Spleen (tissue), 11 donors: ENCODE measurements around the gene NRROS. TPM values are rescaled to one million over a fixed set of nuclear protein-coding genes. Genes with fewer than 3 reads are reported as not detected.

Experiments used
- DNase-seq: peaks from one replicate; pipeline ENCODE4 v3.0.0-alpha.2; 2020
- H3K27ac ChIP-seq, 8 donors: fragments of 200-600 bp; sonication (generic) in 7 of 8; 1 replicate in 4 of 8; 2 replicates in 4 of 8; pipeline versions ENCODE4 v1.5.0 to v1.8.0; 2016 to 2021; ENCODE audit warnings: inconsistent platforms in 4 of 8, mild to moderate bottlenecking in 4 of 8, moderate library complexity in 1 of 8
- H3K27me3 ChIP-seq, 7 donors: fragments of 200-600 bp; sonication (generic) in 6 of 7; replicated peaks in 1 of 7; 1 replicate in 4 of 7; 2 replicates in 3 of 7; pipeline versions ENCODE4 v1.5.0 to v1.8.0; 2016 to 2021; ENCODE audit warnings: inconsistent platforms in 3 of 7, mild to moderate bottlenecking in 1 of 7
- H3K36me3 ChIP-seq, 6 donors: fragments of 200-600 bp; sonication (generic) in 5 of 6; 1 replicate in 4 of 6; 2 replicates in 2 of 6; pipeline versions ENCODE4 v1.5.0 to v1.8.0; 2016 to 2021; ENCODE audit warnings: inconsistent platforms in 2 of 6
- H3K4me1 ChIP-seq, 6 donors: fragments of 200-600 bp; sonication (generic) in 5 of 6; 1 replicate in 3 of 6; 2 replicates in 3 of 6; pipeline versions ENCODE4 v1.5.0 to v1.8.0; 2016 to 2021; ENCODE audit warnings: inconsistent platforms in 3 of 6
- H3K4me3 ChIP-seq, 8 donors: fragments of 200-600 bp; sonication (generic) in 7 of 8; 1 replicate in 4 of 8; 2 replicates in 4 of 8; pipeline versions ENCODE4 v1.5.0 to v1.8.0; 2016 to 2021; ENCODE audit warnings: inconsistent platforms in 4 of 8, mild to moderate bottlenecking in 4 of 8, moderate library complexity in 2 of 8
- H3K9me3 ChIP-seq, 8 donors: fragments of 200-600 bp; sonication (generic) in 7 of 8; 1 replicate in 4 of 8; 2 replicates in 4 of 8; pipeline versions ENCODE4 v1.5.0 to v1.8.0; 2016 to 2021; ENCODE audit warnings: inconsistent platforms in 4 of 8
- CTCF ChIP-seq, 11 experiments: fragments of 200-600 bp in 7 of 11; fragments of 450-650 bp in 4 of 11; sonication (generic) in 4 of 11; IDR thresholded peaks in 8 of 11; conservative IDR thresholded peaks in 3 of 11; 1 replicate in 7 of 11; 2 replicates in 4 of 11; pipeline versions ENCODE4 v1.4.0 to v1.8.0; 2016 to 2021; ENCODE audit warnings: antibody characterized with exemption in 11 of 11, inconsistent platforms in 4 of 11, mild to moderate bottlenecking in 1 of 11
- POLR2A ChIP-seq, 3 donors: fragments of 450-650 bp; IDR thresholded peaks; one replicate each; pipeline ENCODE4 v1.5.1; 2017; ENCODE audit warnings: antibody characterized with exemption in 3 of 3, mild to moderate bottlenecking in 1 of 3
- POLR2AphosphoS5 ChIP-seq, 3 donors: sonication (generic); formaldehyde crosslinking; IDR thresholded peaks; one replicate each; pipeline ENCODE4 v1.5.1; 2017; ENCODE audit warnings: antibody characterized with exemption in 3 of 3
- WGBS, 5 donors: extraction: QIAGEN DNeasy Blood & Tissue Kit in 3 of 5; methylation state at CpG; one replicate each; pipeline versions ENCODE4 v1.1.5 to v1.1.7; 2013 to 2018; 5-methylcytosine and 5-hydroxymethylcytosine counted together
- intact Hi-C: fragments of 100-400 bp; cut with DNase I; formaldehyde crosslinking; loops from one replicate; pipeline ENCODE4 v1.15.0; 2023; ENCODE audit warnings: low total_unique reads
- polyA plus RNA-seq, 3 donors: library from polyadenylated mRNA; stranded (reverse); fragments of 200-250 nt; gene quantifications; one replicate each; pipeline ENCODE4 v1.2.1, GENCODE V29; 2013
- total RNA-seq, 7 donors: library from RNA; depleted of rRNA in 3 of 7; stranded (reverse); fragments of >200 nt in 3 of 7; fragmentation: NEBNext Ultra II Directional in 4 of 7; extraction: Animal tissue kit (Norgen Biotek cat#: 25700) in 4 of 7; gene quantifications; one replicate each; pipeline versions ENCODE4 v1.1.0 to v1.2.1, GENCODE V29; 2016 to 2021
- donor health status: healthy with polysubstance abuse.
- donor health status: DM: no; HTN: no; CAD: no; lungs with moderate emphysema.
- donor health status: DM: no; HTN: no; CAD: no.
- donor health status: Bipolar disorder and iron deficiency.
- donor health status: healthy.
- donor health status: DM: no; HTN: no; CAD: no.
- donor health status: DM: yes; HTN: yes; CAD: no.

Gene NRROS
- total and polyA plus RNA-seq, 10 donors = 7.8 to 35.2 (median 29.9) TPM

- DNase-seq = no peak
- peak overlapping the region; percentile 45 to 87 (median 60) for H3K4me3 ChIP-seq
- H3K4me1 ChIP-seq = peaks cover 15 to 75% (median 36%) of the 10 kb centered on the region in 6 donors
- intact Hi-C loops = no loop called here
- H3K27ac ChIP-seq = peak overlapping the region; percentile 88 to 98 (median 94)
- H3K36me3 ChIP-seq = peaks cover 0 to 5% (median 0%) of the 10 kb centered on the region in 6 donors
- H3K27me3 ChIP-seq = no peaks in the 10 kb centered on the region
- TF ChIP-seq POLR2A (IDR thresholded peaks at IDR 0.05) = no peak
- no peak for TF ChIP-seq POLR2AphosphoS5 (IDR thresholded peaks at IDR 0.05)
- no peak for TF ChIP-seq CTCF (IDR thresholded peaks at IDR 0.05 in 8 of 11, conservative IDR thresholded peaks at IDR 0.05 in 3 of 11)
- WGBS, 5 donors = 8 to 22% (median 12%) methylated on average over 5 of the region's 5 CpGs
- no peaks in the 10 kb centered on the region for H3K9me3 ChIP-seq
These were observed 7.8 kb upstream of the NRROS start for GRCh38 chr3:196631682-196632045.

- intact Hi-C loops = no loop called here
- peak overlapping the region; percentile 88 to 98 (median 94) for H3K27ac ChIP-seq
- WGBS, 5 donors = 0 to 1% (median 1%) methylated on average over 20 to 43 of the region's 43 CpGs
- H3K9me3 ChIP-seq = no peaks in the 10 kb centered on the region
- H3K4me3 ChIP-seq = peak overlapping the region; percentile 45 to 87 (median 60)
- H3K27me3 ChIP-seq = no peaks in the 10 kb centered on the region
- H3K4me1 ChIP-seq = peaks cover 15 to 78% (median 36%) of the 10 kb centered on the region in 6 donors
- TF ChIP-seq POLR2A (IDR thresholded peaks at IDR 0.05) (peak in 1 of 3 donors; percentile 63), POLR2AphosphoS5 (IDR thresholded peaks at IDR 0.05) (peak; percentile 82 to 93 (median 92)), CTCF (IDR thresholded peaks at IDR 0.05 in 8 of 11, conservative IDR thresholded peaks at IDR 0.05 in 3 of 11) (peak in 7 of 11 experiments; percentile 7 to 65 (median 45))
- peaks cover 0 to 5% (median 0%) of the 10 kb centered on the region in 6 donors for H3K36me3 ChIP-seq
- peak; percentile 97 for DNase-seq
These were observed 7.3 kb upstream of the NRROS start for GRCh38 chr3:196632046-196632751.

- Histone ChIP-seq H3K36me3 (peaks cover 0 to 5% (median 0%) of the 10 kb centered on the region in 6 donors), H3K27ac (peak overlapping the region; percentile 88 to 98 (median 94)), H3K9me3 (no peaks in the 10 kb centered on the region), H3K4me1 (peaks cover 17 to 92% (median 45%) of the 10 kb centered on the region in 6 donors), H3K4me3 (peak overlapping the region in 3 of 8 donors; percentile 61 to 87 (median 61)), H3K27me3 (no peaks in the 10 kb centered on the region)
- intact Hi-C loops = no loop called here
- 60 to 73% (median 66%) methylated on average over 11 to 12 of the region's 12 CpGs for WGBS, 5 donors
- TF ChIP-seq POLR2AphosphoS5 (IDR thresholded peaks at IDR 0.05) = no peak
- TF ChIP-seq CTCF (IDR thresholded peaks at IDR 0.05 in 8 of 11, conservative IDR thresholded peaks at IDR 0.05 in 3 of 11) = no peak
- no peak for TF ChIP-seq POLR2A (IDR thresholded peaks at IDR 0.05)
- DNase-seq = peak; percentile 78
These were observed 5.8 kb upstream of the NRROS start for GRCh38 chr3:196633555-196634151.

GRCh38 chr3:196634224-196634623, 5.3 kb upstream of the NRROS start:
- peaks cover 0 to 5% (median 0%) of the 10 kb centered on the region in 6 donors for H3K36me3 ChIP-seq
- TF ChIP-seq CTCF (IDR thresholded peaks at IDR 0.05 in 8 of 11, conservative IDR thresholded peaks at IDR 0.05 in 3 of 11) (no peak), POLR2AphosphoS5 (IDR thresholded peaks at IDR 0.05) (peak in 1 of 3 donors; percentile 32)
- H3K27me3 ChIP-seq = no peaks in the 10 kb centered on the region
- DNase-seq = no peak
- no peaks in the 10 kb centered on the region for H3K9me3 ChIP-seq
- peak overlapping the region in 2 of 8 donors; percentile 15 to 87 for H3K4me3 ChIP-seq
- peak overlapping the region in 5 of 8 donors; percentile 92 to 98 (median 93) for H3K27ac ChIP-seq
- 31 to 55% (median 43%) methylated on average over 8 to 10 of the region's 10 CpGs for WGBS, 5 donors
- peaks cover 21 to 96% (median 50%) of the 10 kb centered on the region in 6 donors for H3K4me1 ChIP-seq
- intact Hi-C loops = no loop called here
